ENCODE data around the gene SUMF2.

Gene SUMF2

DNA sequence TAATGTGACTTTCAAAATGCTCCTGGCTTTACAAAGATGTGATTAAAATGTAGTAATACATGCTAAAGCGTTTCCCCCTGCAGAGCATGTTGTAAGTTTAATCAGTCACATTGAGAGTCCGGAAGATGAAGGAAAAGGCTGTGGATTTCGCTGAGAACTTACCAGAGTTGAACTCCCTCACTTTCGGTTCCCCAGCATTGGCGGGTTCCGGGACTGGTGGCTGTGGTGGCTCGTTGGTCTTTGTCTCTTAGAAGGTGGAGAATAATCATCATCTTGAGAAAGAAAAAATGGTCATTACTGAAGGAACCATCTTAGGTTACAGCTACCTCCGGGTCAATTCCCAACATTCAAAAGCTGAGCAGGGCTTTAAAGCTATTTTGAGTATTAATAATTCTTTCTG, 61.7 kb downstream of the SUMF2 start:
- TF ChIP-seq, protein P1, sequence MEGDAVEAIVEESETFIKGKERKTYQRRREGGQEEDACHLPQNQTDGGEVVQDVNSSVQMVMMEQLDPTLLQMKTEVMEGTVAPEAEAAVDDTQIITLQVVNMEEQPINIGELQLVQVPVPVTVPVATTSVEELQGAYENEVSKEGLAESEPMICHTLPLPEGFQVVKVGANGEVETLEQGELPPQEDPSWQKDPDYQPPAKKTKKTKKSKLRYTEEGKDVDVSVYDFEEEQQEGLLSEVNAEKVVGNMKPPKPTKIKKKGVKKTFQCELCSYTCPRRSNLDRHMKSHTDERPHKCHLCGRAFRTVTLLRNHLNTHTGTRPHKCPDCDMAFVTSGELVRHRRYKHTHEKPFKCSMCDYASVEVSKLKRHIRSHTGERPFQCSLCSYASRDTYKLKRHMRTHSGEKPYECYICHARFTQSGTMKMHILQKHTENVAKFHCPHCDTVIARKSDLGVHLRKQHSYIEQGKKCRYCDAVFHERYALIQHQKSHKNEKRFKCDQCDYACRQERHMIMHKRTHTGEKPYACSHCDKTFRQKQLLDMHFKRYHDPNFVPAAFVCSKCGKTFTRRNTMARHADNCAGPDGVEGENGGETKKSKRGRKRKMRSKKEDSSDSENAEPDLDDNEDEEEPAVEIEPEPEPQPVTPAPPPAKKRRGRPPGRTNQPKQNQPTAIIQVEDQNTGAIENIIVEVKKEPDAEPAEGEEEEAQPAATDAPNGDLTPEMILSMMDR (IDR thresholded peaks at IDR 0.05; ENCODE audit: low read depth, low read length): no peak
- DNase-seq (ENCODE audit: extremely low read depth, low read depth): no peak

- TF ChIP-seq, protein P1 (IDR thresholded peaks at IDR 0.05; ENCODE audit: low read depth, low read length): no peak
- no peak for DNase-seq (ENCODE audit: extremely low read depth, low read depth)
These were observed 63.3 kb downstream of the SUMF2 start for GRCh38 chr7:56127241-56127975.

Measured in AG09319 (cell line).